HEK293 (cell line): ENCODE measurements around the gene OLIG1.
A peak's percentile ranks its signal among the peaks of the same experiment; 100 is the strongest.

Source experiments
- CTCF ChIA-PET: fragments of 350-600 bp; formaldehyde crosslinking; extraction: SDS; loops from one replicate; lab custom pipeline; 2021; ENCODE audit warnings: antibody characterized with exemption; lab: Yijun Ruan, JAX
- POLR2A ChIA-PET: fragments of 300-600 bp; formaldehyde crosslinking; extraction: SDS; loops from one replicate; lab custom pipeline; 2020; ENCODE audit warnings: antibody characterized with exemption, inconsistent platforms; lab: Yijun Ruan, JAX
- H3K27ac ChIP-seq: fragments of 200-500 bp; sonication (Bioruptor generic); 2 replicates; pipeline ENCODE4 v1.5.1; 2014; ENCODE audit warnings: low read depth, low read length, control low read depth, inconsistent platforms; ENCODE audit errors: extremely low read depth
- H3K36me3 ChIP-seq, 2 experiments: fragments of 200-500 bp in 1 of 2; sonication (Bioruptor generic) in 1 of 2; 1 replicate in 1 of 2; 2 replicates in 1 of 2; pipeline ENCODE4 v1.5.1; 2014 to 2017; ENCODE audit warnings: inconsistent platforms in 2 of 2, low read length in 2 of 2; ENCODE audit not compliant: control insufficient read depth in 2 of 2, insufficient read depth in 1 of 2
- H3K4me1 ChIP-seq: fragments of 200-500 bp; sonication (Bioruptor generic); 2 replicates; pipeline ENCODE4 v1.5.1; 2014; ENCODE audit warnings: mild to moderate bottlenecking, low read length, inconsistent platforms; ENCODE audit not compliant: control insufficient read depth, insufficient read depth
- H3K4me3 ChIP-seq: 2 replicates; pipeline ENCODE4 v1.5.1; 2011; ENCODE audit warnings: low read depth, mild to moderate bottlenecking, control low read depth, low read length, moderate library complexity
- H3K9me3 ChIP-seq: fragments of 200-500 bp; sonication (Bioruptor generic); 2 replicates; pipeline ENCODE4 v1.5.1; 2014; ENCODE audit warnings: low read depth, low read length, inconsistent platforms; ENCODE audit not compliant: control insufficient read depth, insufficient read depth
- GLIS2 ChIP-seq: fragments of 450-650 bp; formaldehyde crosslinking; IDR thresholded peaks from 2 replicates; pipeline ENCODE4 v1.5.1; 2016; ENCODE audit warnings: missing biosample characterization, missing genetic modification characterization
- MZF1 ChIP-seq: fragments of 450-650 bp; formaldehyde crosslinking; IDR thresholded peaks from 2 replicates; pipeline ENCODE4 v1.5.1; 2017; ENCODE audit warnings: missing biosample characterization, missing genetic modification characterization, borderline replicate concordance
- ZBTB48 ChIP-seq: fragments of 450-650 bp; formaldehyde crosslinking; IDR thresholded peaks from 2 replicates; pipeline ENCODE4 v1.5.1; 2016; ENCODE audit warnings: missing biosample characterization, missing genetic modification characterization
- ZIC2 ChIP-seq: fragments of 450-650 bp; formaldehyde crosslinking; IDR thresholded peaks from 2 replicates; pipeline ENCODE4 v1.5.1; 2016; ENCODE audit warnings: missing biosample characterization, missing genetic modification characterization
- ZNF140 ChIP-seq: fragments of 450-650 bp; formaldehyde crosslinking; IDR thresholded peaks from 2 replicates; pipeline ENCODE4 v1.5.1; 2016; ENCODE audit warnings: missing biosample characterization, missing genetic modification characterization
- ZNF16 ChIP-seq: fragments of 450-650 bp; formaldehyde crosslinking; IDR thresholded peaks from 2 replicates; pipeline ENCODE4 v1.5.1; 2016; ENCODE audit warnings: low read depth, missing biosample characterization, missing genetic modification characterization
- ZNF174 ChIP-seq: fragments of 450-650 bp; formaldehyde crosslinking; IDR thresholded peaks from 2 replicates; pipeline ENCODE4 v1.5.0; 2017; ENCODE audit warnings: missing biosample characterization, mild to moderate bottlenecking, missing genetic modification characterization
- ZNF280C ChIP-seq: fragments of 450-650 bp; formaldehyde crosslinking; IDR thresholded peaks from 2 replicates; pipeline ENCODE4 v1.5.1; 2016; ENCODE audit warnings: missing biosample characterization, missing genetic modification characterization
- ZNF449 ChIP-seq: fragments of 450-650 bp; formaldehyde crosslinking; IDR thresholded peaks from 2 replicates; pipeline ENCODE4 v1.5.1; 2017; ENCODE audit warnings: missing biosample characterization, mild to moderate bottlenecking, missing genetic modification characterization, moderate library complexity
- ZNF558 ChIP-seq: fragments of 450-650 bp; formaldehyde crosslinking; IDR thresholded peaks from 2 replicates; pipeline ENCODE4 v1.5.1; 2016; ENCODE audit warnings: missing biosample characterization, missing genetic modification characterization
- ZNF600 ChIP-seq: fragments of 450-650 bp; formaldehyde crosslinking; IDR thresholded peaks from 2 replicates; pipeline ENCODE4 v1.5.1; 2016; ENCODE audit warnings: missing biosample characterization, missing genetic modification characterization
- ZSCAN18 ChIP-seq: fragments of 450-650 bp; formaldehyde crosslinking; IDR thresholded peaks from 2 replicates; pipeline ENCODE4 v1.5.1; 2016; ENCODE audit warnings: missing biosample characterization, missing genetic modification characterization

The OLIG1 gene

GRCh38 chr21:33035147-33035546 lies 34.8 kb upstream of the OLIG1 start:
- no peak overlapping the region for H3K4me3 ChIP-seq
- POLR2A ChIA-PET, result no interaction called here
- H3K9me3 ChIP-seq, result no peaks in the 10 kb centered on the region
- no peaks in the 10 kb centered on the region for H3K4me1 ChIP-seq
- CTCF ChIA-PET, result interaction anchor here (0.6 kb wide), 1 partner anchor 122 kb away, joined by 3 read pairs; no protein-coding TSS in a partner anchor
- H3K27ac ChIP-seq, result no peak overlapping the region
- H3K36me3 ChIP-seq, result no peaks in the 10 kb centered on the region
- TF ChIP-seq ZIC2, result peak; percentile 14; the same call in 1 of the 2 replicates
- TF ChIP-seq MZF1 (tag by site-specific recombination), result no peak

GRCh38 chr21:33036430-33037162 lies 33.3 kb upstream of the OLIG1 start:
- ChIA-PET CTCF (interaction anchor here (0.6 to 1.5 kb wide), 3 partner anchors 10 to 91 kb away, joined by 3 to 4 read pairs (median 4); no protein-coding TSS in a partner anchor), POLR2A (interaction anchor here (2.7 kb wide), 1 partner anchor 11 kb away, joined by 11 read pairs; the partner anchor contains the start of gene OLIG2)
- no peaks in the 10 kb centered on the region for H3K4me1 ChIP-seq
- no peak overlapping the region for H3K4me3 ChIP-seq
- no peaks in the 10 kb centered on the region for H3K36me3 ChIP-seq
- no peaks in the 10 kb centered on the region for H3K9me3 ChIP-seq
- no peak overlapping the region for H3K27ac ChIP-seq
- TF ChIP-seq ZNF558 (tag by site-specific recombination), result no peak
- no peak for TF ChIP-seq ZSCAN18 (tag by site-specific recombination)
- peak; percentile 90 for TF ChIP-seq ZIC2
- peak; percentile 23; the same call in 1 of the 2 replicates for TF ChIP-seq ZNF600 (tag by site-specific recombination)
- no peak for TF ChIP-seq ZNF280C (tag by site-specific recombination)
- 0 out of 2 replicates have a peak, but pooled peaks have one; percentile 22 for TF ChIP-seq GLIS2 (tag by site-specific recombination)
- no peak for TF ChIP-seq ZNF174 (tag by site-specific recombination)
- TF ChIP-seq, all 188 proteins: peak for 3

- Histone ChIP-seq H3K4me3 (no peak overlapping the region), H3K9me3 (no peaks in the 10 kb centered on the region), H3K36me3 (no peaks in the 10 kb centered on the region), H3K4me1 (peaks cover 1% of the 10 kb centered on the region; the same call in 1 of the 2 replicates), H3K27ac (no peak overlapping the region)
- CTCF ChIA-PET, result interaction anchor here (0.6 to 1.5 kb wide), 6 partner anchors 12 to 411 kb away, joined by 3 to 5 read pairs (median 4); partner anchors contain the start of gene OLIG2
- TF ChIP-seq ZBTB48 (tag by site-specific recombination) (peak; percentile 68; the same call in 1 of the 2 replicates), ZNF140 (no peak)
- POLR2A ChIA-PET, result interaction anchor here (0.6 to 2.7 kb wide), 2 partner anchors 12 to 28 kb away, joined by 3 to 11 read pairs; partner anchors contain the start of gene OLIG2
These were observed 32.4 kb upstream of the OLIG1 start for GRCh38 chr21:33037501-33037900.

GRCh38 chr21:33039536-33039935 lies 30.4 kb upstream of the OLIG1 start:
- H3K4me3 ChIP-seq, result no peak overlapping the region
- H3K36me3 ChIP-seq, result no peaks in the 10 kb centered on the region
- ChIA-PET POLR2A (no interaction called here), CTCF (interaction anchor here (0.6 kb wide), 1 partner anchor 323 kb away, joined by 3 read pairs; no protein-coding TSS in a partner anchor)
- peaks cover 3% of the 10 kb centered on the region; the same call in 1 of the 2 replicates for H3K4me1 ChIP-seq
- TF ChIP-seq ZNF449 (tag by site-specific recombination) (peak; percentile 98), ZNF16 (tag by site-specific recombination) (no peak)
- no peak overlapping the region for H3K27ac ChIP-seq
- no peaks in the 10 kb centered on the region for H3K9me3 ChIP-seq
